ENCODE data around the gene SLCO2B1.

DNA sequence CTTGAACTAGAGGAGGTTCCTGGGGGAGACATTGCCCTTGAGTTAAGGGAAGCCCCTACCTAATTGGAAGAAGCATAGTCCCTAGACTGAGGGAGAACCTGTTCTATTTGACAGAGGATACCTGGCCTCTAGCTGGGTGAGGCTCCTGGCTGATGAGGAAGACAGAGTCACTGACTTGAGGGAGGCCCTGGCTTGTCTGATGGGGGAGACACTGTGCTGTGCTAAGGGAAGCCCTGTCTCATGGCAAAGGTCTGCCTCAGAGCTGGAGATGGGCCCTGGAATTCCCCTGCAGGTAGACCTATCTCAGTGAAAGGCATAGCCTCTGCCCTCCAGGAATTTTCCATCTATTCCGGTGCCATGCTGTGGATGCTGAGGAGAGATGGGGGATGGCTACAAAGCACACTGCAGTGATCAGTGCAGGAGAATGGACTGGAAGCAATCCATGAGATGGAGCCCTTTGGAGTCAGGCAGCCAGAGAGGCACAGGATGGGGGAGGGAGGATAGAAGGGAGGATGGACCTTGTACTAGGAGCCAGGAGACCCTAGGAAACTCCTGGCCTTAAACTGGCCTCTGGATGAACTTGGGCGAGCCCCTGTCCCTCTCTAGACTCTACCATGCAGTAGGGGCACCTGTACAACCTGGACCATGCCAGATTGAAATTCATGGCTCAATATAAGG, 39.9 kb downstream of the SLCO2B1 start:
- TF ChIP-seq, protein P1, sequence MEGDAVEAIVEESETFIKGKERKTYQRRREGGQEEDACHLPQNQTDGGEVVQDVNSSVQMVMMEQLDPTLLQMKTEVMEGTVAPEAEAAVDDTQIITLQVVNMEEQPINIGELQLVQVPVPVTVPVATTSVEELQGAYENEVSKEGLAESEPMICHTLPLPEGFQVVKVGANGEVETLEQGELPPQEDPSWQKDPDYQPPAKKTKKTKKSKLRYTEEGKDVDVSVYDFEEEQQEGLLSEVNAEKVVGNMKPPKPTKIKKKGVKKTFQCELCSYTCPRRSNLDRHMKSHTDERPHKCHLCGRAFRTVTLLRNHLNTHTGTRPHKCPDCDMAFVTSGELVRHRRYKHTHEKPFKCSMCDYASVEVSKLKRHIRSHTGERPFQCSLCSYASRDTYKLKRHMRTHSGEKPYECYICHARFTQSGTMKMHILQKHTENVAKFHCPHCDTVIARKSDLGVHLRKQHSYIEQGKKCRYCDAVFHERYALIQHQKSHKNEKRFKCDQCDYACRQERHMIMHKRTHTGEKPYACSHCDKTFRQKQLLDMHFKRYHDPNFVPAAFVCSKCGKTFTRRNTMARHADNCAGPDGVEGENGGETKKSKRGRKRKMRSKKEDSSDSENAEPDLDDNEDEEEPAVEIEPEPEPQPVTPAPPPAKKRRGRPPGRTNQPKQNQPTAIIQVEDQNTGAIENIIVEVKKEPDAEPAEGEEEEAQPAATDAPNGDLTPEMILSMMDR (conservative IDR thresholded peaks at IDR 0.05 in 1 of 2, IDR thresholded peaks at IDR 0.05 in 1 of 2; ENCODE audit: extremely low read depth in 1 of 2, insufficient read depth in 1 of 2, low read depth in 1 of 2, low read length in 2 of 2) = no peak
- TF ChIP-seq EZH2 (IDR thresholded peaks at IDR 0.05; ENCODE audit: borderline replicate concordance, low read length) = no peak
